Pancreas (tissue), 10 donors: Measurements from ENCODE around the gene IFI27. TPM values are rescaled to one million over a fixed set of nuclear protein-coding genes. Genes with fewer than 3 reads are reported as not detected.

Source experiments
- ATAC-seq, 4 donors: fragments of 200-7000 bp; cut with Tn5 transposase; one replicate each; pipeline versions ENCODE4 v1.8.0 to v1.9.1; 2020; ENCODE audit warnings: mild to moderate bottlenecking in 4 of 4, moderate library complexity in 4 of 4
- DNase-seq, 6 donors: peaks; one replicate each; pipeline ENCODE4 v3.0.0-alpha.2; 2020
- FAIRE-seq: peaks from 2 replicates; lab custom pipeline; 2012; peaks lifted over from hg19 to GRCh38; lab: Jason Lieb, UNC
- H3K27ac ChIP-seq, 4 donors: fragments of 200-600 bp; sonication (generic); 1 replicate in 3 of 4; 2 replicates in 1 of 4; pipeline versions ENCODE4 v1.5.0 to v1.8.0; 2020
- H3K27me3 ChIP-seq, 4 donors: fragments of 200-600 bp; one replicate each; pipeline ENCODE4 v1.8.0; 2021
- H3K36me3 ChIP-seq, 3 donors: fragments of 200-600 bp; sonication (generic) in 1 of 3; one replicate each; pipeline versions ENCODE4 v1.5.0 to v1.8.0; 2020 to 2021
- H3K4me1 ChIP-seq, 3 donors: fragments of 200-600 bp; one replicate each; pipeline ENCODE4 v1.8.0; 2021
- H3K4me3 ChIP-seq, 4 donors: fragments of 200-600 bp; sonication (generic) in 2 of 4; one replicate each; pipeline versions ENCODE4 v1.5.0 to v1.8.0; 2020 to 2021
- H3K9me3 ChIP-seq, 4 donors: fragments of 200-600 bp; one replicate each; pipeline ENCODE4 v1.8.0; 2021
- WGBS, 2 donors: extraction: QIAGEN DNeasy Blood & Tissue Kit; methylation state at CpG; one replicate each; pipeline ENCODE4 v1.1.7; 2013; 5-methylcytosine and 5-hydroxymethylcytosine counted together
- intact Hi-C, 3 donors: fragments of 100-400 bp; cut with DNase I; formaldehyde crosslinking; loops; one replicate each; pipeline versions ENCODE4 v1.11.1 to v1.14.2; 2022
- polyA plus RNA-seq, 2 donors: library from polyadenylated mRNA; stranded (reverse); fragments of 200-250 nt; gene quantifications; one replicate each; pipeline ENCODE4 v1.2.3, GENCODE V29; 2013
- total RNA-seq, 6 donors: library from RNA; stranded (reverse); fragmentation: NEBNext Ultra II Directional in 4 of 6; extraction: Animal tissue kit (Norgen Biotek cat#: 25700) in 4 of 6; gene quantifications; one replicate each; pipeline versions ENCODE4 v1.2.1 to v1.2.4, GENCODE V29; 2021 to 2023
- TF ChIP-seq, protein P1 (sequence below), 4 donors: fragments of 200-600 bp; sonication (generic) in 3 of 4; IDR thresholded peaks; one replicate each; pipeline versions ENCODE4 v1.5.0 to v1.8.0; 2021; ENCODE audit warnings: antibody characterized with exemption in 4 of 4
- donor health status: healthy with polysubstance abuse.
- donor health status: DM: no; HTN: no; CAD: no; lungs with moderate emphysema.
- donor health status: DM: no; HTN: no; CAD: no.
- donor health status: control.
- donor health status: control.
- donor health status: Bipolar disorder and iron deficiency.
- donor health status: DM: yes; HTN: yes; CAD: no.
- donor health status: DM: no; HTN: no; CAD: no.
- donor health status: DM: no; HTN: no; CAD: no.
- donor health status: DM: yes; HTN: yes; CAD: no.

The IFI27 gene
- total and polyA plus RNA-seq, 8 donors: 8.1 to 78.9 (median 15.1) TPM

DNA sequence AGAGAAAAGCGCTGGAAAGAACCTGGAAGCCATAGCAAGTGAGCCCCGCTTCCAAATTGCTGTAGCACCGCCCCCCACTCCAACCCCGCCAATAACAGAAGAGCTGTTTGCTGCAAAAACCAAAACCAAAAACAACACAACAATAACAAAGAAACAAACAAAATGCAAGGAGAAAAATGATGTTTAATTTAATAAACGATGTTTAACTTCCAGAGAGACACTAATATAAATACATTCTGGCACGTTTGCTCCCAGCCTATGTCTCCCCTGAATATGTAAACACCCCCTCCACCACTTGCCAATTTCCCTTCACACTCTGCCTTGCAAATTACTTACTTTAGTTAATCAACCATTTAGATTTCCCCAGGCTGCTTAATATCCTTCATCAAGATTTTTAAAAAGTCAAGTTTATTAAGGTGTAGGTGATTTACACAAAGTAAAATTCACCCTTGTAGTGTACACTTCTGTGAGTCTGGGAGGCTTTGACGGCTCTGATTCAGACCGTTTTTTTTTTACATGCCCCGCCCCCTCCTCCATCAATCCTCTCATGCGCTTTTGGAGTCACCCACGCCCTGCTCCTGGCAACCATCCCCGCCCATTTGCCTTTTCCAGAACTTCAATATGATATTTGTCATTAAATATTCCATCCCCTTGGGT lies 19.4 kb downstream of the IFI27 start:
- ATAC-seq (peak; percentile 44 to 67 (median 54)), FAIRE-seq (no peak), DNase-seq (peak in 1 of 6 donors; percentile 16)
- intact Hi-C loops: no loop called here
- WGBS, 2 donors: 1 to 2% methylated on average over 12 of the region's 12 CpGs
- Histone ChIP-seq H3K4me3 (peak overlapping the region in 3 of 4 donors; percentile 31 to 44 (median 33)), H3K27ac (peak overlapping the region in 2 of 4 donors; percentile 52 to 57), H3K27me3 (peaks cover 0 to 4% (median 0%) of the 10 kb centered on the region in 4 donors), H3K36me3 (no peaks in the 10 kb centered on the region), H3K4me1 (no peaks in the 10 kb centered on the region), H3K9me3 (no peaks in the 10 kb centered on the region)
- TF ChIP-seq, protein P1, sequence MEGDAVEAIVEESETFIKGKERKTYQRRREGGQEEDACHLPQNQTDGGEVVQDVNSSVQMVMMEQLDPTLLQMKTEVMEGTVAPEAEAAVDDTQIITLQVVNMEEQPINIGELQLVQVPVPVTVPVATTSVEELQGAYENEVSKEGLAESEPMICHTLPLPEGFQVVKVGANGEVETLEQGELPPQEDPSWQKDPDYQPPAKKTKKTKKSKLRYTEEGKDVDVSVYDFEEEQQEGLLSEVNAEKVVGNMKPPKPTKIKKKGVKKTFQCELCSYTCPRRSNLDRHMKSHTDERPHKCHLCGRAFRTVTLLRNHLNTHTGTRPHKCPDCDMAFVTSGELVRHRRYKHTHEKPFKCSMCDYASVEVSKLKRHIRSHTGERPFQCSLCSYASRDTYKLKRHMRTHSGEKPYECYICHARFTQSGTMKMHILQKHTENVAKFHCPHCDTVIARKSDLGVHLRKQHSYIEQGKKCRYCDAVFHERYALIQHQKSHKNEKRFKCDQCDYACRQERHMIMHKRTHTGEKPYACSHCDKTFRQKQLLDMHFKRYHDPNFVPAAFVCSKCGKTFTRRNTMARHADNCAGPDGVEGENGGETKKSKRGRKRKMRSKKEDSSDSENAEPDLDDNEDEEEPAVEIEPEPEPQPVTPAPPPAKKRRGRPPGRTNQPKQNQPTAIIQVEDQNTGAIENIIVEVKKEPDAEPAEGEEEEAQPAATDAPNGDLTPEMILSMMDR (IDR thresholded peaks at IDR 0.05): no peak

DNA sequence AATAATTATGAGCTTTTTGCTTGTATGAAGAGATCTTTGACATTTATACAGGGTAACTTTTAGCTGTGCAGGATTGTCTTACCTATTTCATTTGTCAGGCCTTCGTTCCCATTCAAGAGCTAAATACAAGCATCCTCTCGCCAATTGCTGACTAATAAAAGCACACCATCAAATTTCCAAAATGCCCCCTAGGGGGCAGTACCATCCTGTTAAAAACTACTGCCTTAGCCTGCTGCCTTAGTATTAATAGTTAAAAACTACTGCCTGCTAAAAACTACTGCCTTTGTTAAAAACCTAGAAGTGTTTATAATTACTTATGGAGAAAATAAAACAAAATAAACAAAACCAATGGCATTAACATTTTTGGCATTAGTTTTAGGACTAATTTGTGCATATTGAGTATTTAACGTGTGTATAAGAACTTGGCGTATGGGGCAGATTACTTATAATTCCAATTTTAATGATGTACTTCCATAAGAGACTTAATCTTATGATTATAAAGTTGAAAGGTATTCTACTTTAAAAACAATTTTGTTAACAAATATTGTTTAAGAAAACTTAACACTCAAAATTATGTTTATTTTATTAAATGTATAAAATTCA lies 21.9 kb downstream of the IFI27 start:
- TF ChIP-seq, protein P1 (IDR thresholded peaks at IDR 0.05): peak; percentile 17 to 77 (median 60)
- Histone ChIP-seq H3K4me1 (no peaks in the 10 kb centered on the region), H3K9me3 (no peaks in the 10 kb centered on the region), H3K27ac (no peak overlapping the region), H3K27me3 (peaks cover 0 to 4% (median 0%) of the 10 kb centered on the region in 4 donors), H3K36me3 (no peaks in the 10 kb centered on the region), H3K4me3 (no peak overlapping the region)
- 42 to 45% methylated on average over 4 of the region's 4 CpGs for WGBS, 2 donors
- peak in 3 of 4 donors; percentile 43 to 57 (median 44) for ATAC-seq
- peak in 2 of 6 donors; percentile 35 to 62 for DNase-seq
- intact Hi-C loops: no loop called here
- FAIRE-seq: peak; percentile 82

DNA sequence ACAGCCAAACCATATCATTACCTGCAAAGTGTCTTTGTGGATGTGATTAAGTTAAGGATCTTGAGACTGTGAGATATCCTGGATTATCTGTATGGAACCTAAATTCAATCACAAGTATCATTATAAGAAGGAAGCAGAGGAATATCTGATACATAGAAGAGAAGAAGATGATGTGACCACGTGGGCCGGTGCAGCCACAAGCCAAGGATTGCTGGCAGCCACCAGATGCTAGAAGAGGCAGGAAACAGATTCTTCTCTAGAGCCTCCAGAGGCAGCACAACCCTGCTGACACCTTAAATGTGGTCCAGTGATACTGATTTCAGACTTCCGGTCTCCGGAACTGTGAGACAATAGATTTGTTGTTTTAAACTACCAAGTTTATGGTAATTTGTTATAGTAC lies 24.9 kb downstream of the IFI27 start:
- H3K4me3 ChIP-seq: no peak overlapping the region
- intact Hi-C loops: loop anchor here in 2 of 3 donors (5.0 kb wide), 1 partner anchor 98 kb away; no protein-coding TSS in a partner anchor
- no peak for ATAC-seq
- no peaks in the 10 kb centered on the region for H3K36me3 ChIP-seq
- TF ChIP-seq, protein P1 (IDR thresholded peaks at IDR 0.05): no peak
- peaks cover 0 to 4% (median 0%) of the 10 kb centered on the region in 4 donors for H3K27me3 ChIP-seq
- no peak for DNase-seq
- 67 to 74% methylated on average over 4 of the region's 4 CpGs for WGBS, 2 donors
- FAIRE-seq: no peak
- no peaks in the 10 kb centered on the region for H3K9me3 ChIP-seq
- H3K27ac ChIP-seq: no peak overlapping the region
- no peaks in the 10 kb centered on the region for H3K4me1 ChIP-seq

DNA sequence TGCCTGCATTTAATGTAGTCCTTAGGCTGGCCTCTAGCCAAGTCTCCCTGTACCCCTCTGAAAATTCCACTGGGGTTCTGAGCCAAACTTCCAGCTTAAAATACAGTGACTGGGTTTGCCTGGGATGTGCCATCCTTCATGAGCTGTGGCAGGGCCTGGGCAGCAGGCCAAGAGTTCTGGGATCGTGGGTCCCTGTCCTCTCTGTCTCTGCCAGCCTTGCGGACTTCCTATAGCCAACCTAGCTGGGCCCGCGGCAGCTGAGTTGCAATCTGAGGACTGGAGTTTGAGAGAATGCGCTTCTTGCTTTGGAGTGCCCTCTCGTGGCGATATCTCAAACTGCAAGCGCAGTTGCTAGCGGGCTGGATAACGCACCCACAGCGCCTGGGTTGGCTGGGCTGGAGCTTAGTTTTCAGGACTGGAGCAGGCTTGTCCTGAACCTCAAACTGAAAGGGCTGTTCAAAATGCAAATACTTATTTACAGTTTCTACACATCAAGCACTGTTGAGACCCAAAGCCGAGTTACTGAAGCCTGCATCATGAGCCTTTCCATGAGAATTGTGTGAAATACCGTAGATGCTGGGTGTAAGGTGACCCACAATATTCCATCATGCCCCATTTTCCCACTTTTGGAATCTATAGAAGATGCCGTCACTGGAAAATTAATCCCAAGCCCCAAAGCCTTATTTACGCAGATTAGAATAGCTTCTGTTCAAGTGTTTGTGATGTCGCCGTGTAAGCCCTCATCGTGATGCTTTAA lies 26.2 kb downstream of the IFI27 start:
- DNase-seq: peak; percentile 73 to 97 (median 90)
- TF ChIP-seq, protein P1 (IDR thresholded peaks at IDR 0.05): peak; percentile 93 to 97 (median 94)
- H3K36me3 ChIP-seq: no peaks in the 10 kb centered on the region
- H3K27ac ChIP-seq: no peak overlapping the region
- no peaks in the 10 kb centered on the region for H3K4me1 ChIP-seq
- no peaks in the 10 kb centered on the region for H3K9me3 ChIP-seq
- no peak for FAIRE-seq
- 25 to 28% methylated on average over 18 of the region's 18 CpGs for WGBS, 2 donors
- ATAC-seq: peak; percentile 95 to 99 (median 98)
- no peak overlapping the region for H3K4me3 ChIP-seq
- H3K27me3 ChIP-seq: no peaks in the 10 kb centered on the region
- intact Hi-C loops: loop anchor here in 2 of 3 donors (5.0 kb wide), 1 partner anchor 99 kb away; no protein-coding TSS in a partner anchor
